ENCODE data around the gene BCAT1.

Gene BCAT1

GRCh38 chr12:24909667-24910066 lies 39.2 kb downstream of the BCAT1 start:
- Histone ChIP-seq H3K4me1 (ENCODE audit: insufficient read depth, low read length, severe bottlenecking) (no peaks in the 10 kb centered on the region), H3K9me3 (ENCODE audit: low read length) (no peaks in the 10 kb centered on the region), H3K9ac (ENCODE audit: low read length) (no peak overlapping the region), H3F3A (ENCODE audit: insufficient read depth, low read length) (no peaks in the 10 kb centered on the region), H3K36me3 (ENCODE audit: insufficient read depth, low read length) (no peaks in the 10 kb centered on the region), H3K4me2 (ENCODE audit: low read length) (no peak overlapping the region), H2AFZ (ENCODE audit: low read length) (no peak overlapping the region), H3K79me2 (ENCODE audit: insufficient read depth, low read length) (no peaks in the 10 kb centered on the region), H3K9me2 (ENCODE audit: low read depth, low read length) (no peaks in the 10 kb centered on the region), H3K27me3 (ENCODE audit: insufficient read depth, low read length) (no peaks in the 10 kb centered on the region), H4K20me1 (ENCODE audit: insufficient read depth, low read length) (no peaks in the 10 kb centered on the region), H3K27ac (ENCODE audit: low read depth, low read length, poor library complexity, severe bottlenecking) (no peak overlapping the region), H3K4me3 (ENCODE audit: low read depth, low read length, poor library complexity, severe bottlenecking) (no peak overlapping the region)
- TF ChIP-seq EZH2 (IDR thresholded peaks at IDR 0.05; ENCODE audit: borderline replicate concordance, low read length) (no peak), CTCF (IDR thresholded peaks at IDR 0.05; ENCODE audit: low read length) (no peak)

- Histone ChIP-seq H3K27ac (ENCODE audit: low read depth, low read length, poor library complexity, severe bottlenecking) (no peak overlapping the region), H3K9me3 (ENCODE audit: low read length) (no peaks in the 10 kb centered on the region), H3K4me1 (ENCODE audit: insufficient read depth, low read length, severe bottlenecking) (no peaks in the 10 kb centered on the region), H3K79me2 (ENCODE audit: insufficient read depth, low read length) (no peaks in the 10 kb centered on the region), H3K27me3 (ENCODE audit: insufficient read depth, low read length) (no peaks in the 10 kb centered on the region), H3F3A (ENCODE audit: insufficient read depth, low read length) (no peaks in the 10 kb centered on the region), H3K4me2 (ENCODE audit: low read length) (no peak overlapping the region), H2AFZ (ENCODE audit: low read length) (no peak overlapping the region), H3K9me2 (ENCODE audit: low read depth, low read length) (no peaks in the 10 kb centered on the region), H4K20me1 (ENCODE audit: insufficient read depth, low read length) (no peaks in the 10 kb centered on the region), H3K4me3 (ENCODE audit: low read depth, low read length, poor library complexity, severe bottlenecking) (no peak overlapping the region), H3K36me3 (ENCODE audit: insufficient read depth, low read length) (no peaks in the 10 kb centered on the region), H3K9ac (ENCODE audit: low read length) (no peak overlapping the region)
- no peak for TF ChIP-seq CTCF (IDR thresholded peaks at IDR 0.05; ENCODE audit: low read length)
- no peak for TF ChIP-seq EZH2 (IDR thresholded peaks at IDR 0.05; ENCODE audit: borderline replicate concordance, low read length)
Observed at GRCh38 chr12:24907464-24907863, 41.4 kb downstream of the BCAT1 start.

GRCh38 chr12:24906141-24906540 lies 42.8 kb downstream of the BCAT1 start:
- Histone ChIP-seq H3K36me3 (ENCODE audit: insufficient read depth, low read length) (no peaks in the 10 kb centered on the region), H3K4me1 (ENCODE audit: insufficient read depth, low read length, severe bottlenecking) (no peaks in the 10 kb centered on the region), H2AFZ (ENCODE audit: low read length) (no peak overlapping the region), H3K4me2 (ENCODE audit: low read length) (no peak overlapping the region), H3K9ac (ENCODE audit: low read length) (no peak overlapping the region), H3K27me3 (ENCODE audit: insufficient read depth, low read length) (peaks cover 4% of the 10 kb centered on the region; the same call in 1 of the 2 replicates), H3K9me3 (ENCODE audit: low read length) (no peaks in the 10 kb centered on the region), H3K79me2 (ENCODE audit: insufficient read depth, low read length) (no peaks in the 10 kb centered on the region), H3K9me2 (ENCODE audit: low read depth, low read length) (no peaks in the 10 kb centered on the region), H3K4me3 (ENCODE audit: low read depth, low read length, poor library complexity, severe bottlenecking) (no peak overlapping the region), H4K20me1 (ENCODE audit: insufficient read depth, low read length) (no peaks in the 10 kb centered on the region), H3K27ac (ENCODE audit: low read depth, low read length, poor library complexity, severe bottlenecking) (no peak overlapping the region), H3F3A (ENCODE audit: insufficient read depth, low read length) (no peaks in the 10 kb centered on the region)
- no peak for TF ChIP-seq CTCF (IDR thresholded peaks at IDR 0.05; ENCODE audit: low read length)
- no peak for TF ChIP-seq EZH2 (IDR thresholded peaks at IDR 0.05; ENCODE audit: borderline replicate concordance, low read length)

All from OCI-LY1 (cell line).